ENCODE data around the gene FOXRED2. TPM values are rescaled to one million over a fixed set of nuclear protein-coding genes. Genes with fewer than 3 reads are reported as not detected.

FOXRED2 gene
- total RNA-seq, 1 experiment from 2014 or later, result 60.4 TPM

DNA sequence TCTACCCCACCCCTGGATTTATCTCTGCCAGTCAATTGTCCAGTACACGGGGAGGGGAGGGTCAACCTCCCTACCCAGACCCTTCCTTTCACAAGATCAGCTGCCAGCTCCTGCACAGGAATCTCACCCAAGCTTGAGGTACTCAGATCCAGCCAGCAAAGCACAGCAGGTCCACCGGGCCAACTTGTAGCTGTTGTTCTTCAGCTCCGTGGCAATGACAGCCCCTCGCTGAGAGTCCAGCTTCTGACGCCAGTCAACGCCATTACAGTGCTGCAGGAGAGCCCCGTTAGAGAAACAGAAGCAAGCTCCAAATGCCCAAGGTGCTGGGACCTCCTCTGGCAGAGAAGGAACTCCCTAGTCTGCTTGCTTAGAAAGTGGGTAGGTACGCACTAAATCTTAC, 5.5 kb upstream of the FOXRED2 start:
- H3K27ac ChIP-seq (ENCODE audit: low read depth, low read length, poor library complexity, severe bottlenecking), result no peak overlapping the region
- DNase-seq (ENCODE audit: low spot score), result no peak
- ChIA-PET CTCF (interaction anchor here (0.7 kb wide), 1 partner anchor 520 kb away, joined by 4 read pairs; no protein-coding TSS in a partner anchor), POLR2A (ENCODE audit: low non-redundant PET) (no interaction called here)
- intact Hi-C loops (cut with micrococcal nuclease; ENCODE audit: unreplicated experiment), result no loop called here
- TF ChIP-seq, protein P1, sequence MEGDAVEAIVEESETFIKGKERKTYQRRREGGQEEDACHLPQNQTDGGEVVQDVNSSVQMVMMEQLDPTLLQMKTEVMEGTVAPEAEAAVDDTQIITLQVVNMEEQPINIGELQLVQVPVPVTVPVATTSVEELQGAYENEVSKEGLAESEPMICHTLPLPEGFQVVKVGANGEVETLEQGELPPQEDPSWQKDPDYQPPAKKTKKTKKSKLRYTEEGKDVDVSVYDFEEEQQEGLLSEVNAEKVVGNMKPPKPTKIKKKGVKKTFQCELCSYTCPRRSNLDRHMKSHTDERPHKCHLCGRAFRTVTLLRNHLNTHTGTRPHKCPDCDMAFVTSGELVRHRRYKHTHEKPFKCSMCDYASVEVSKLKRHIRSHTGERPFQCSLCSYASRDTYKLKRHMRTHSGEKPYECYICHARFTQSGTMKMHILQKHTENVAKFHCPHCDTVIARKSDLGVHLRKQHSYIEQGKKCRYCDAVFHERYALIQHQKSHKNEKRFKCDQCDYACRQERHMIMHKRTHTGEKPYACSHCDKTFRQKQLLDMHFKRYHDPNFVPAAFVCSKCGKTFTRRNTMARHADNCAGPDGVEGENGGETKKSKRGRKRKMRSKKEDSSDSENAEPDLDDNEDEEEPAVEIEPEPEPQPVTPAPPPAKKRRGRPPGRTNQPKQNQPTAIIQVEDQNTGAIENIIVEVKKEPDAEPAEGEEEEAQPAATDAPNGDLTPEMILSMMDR (conservative IDR thresholded peaks at IDR 0.05; ENCODE audit: low read depth, low read length), result no peak
- no peak overlapping the region for H3K4me3 ChIP-seq (ENCODE audit: low read depth, low read length, poor library complexity, severe bottlenecking)
- peaks cover 3% of the 10 kb centered on the region for H3K4me1 ChIP-seq (ENCODE audit: insufficient read depth, low read length, poor library complexity, severe bottlenecking)
- H3K27me3 ChIP-seq (replicated peaks; ENCODE audit: insufficient read depth, low read depth, low read length, poor library complexity), result no peaks in the 10 kb centered on the region
- BruUV-seq (replicated peaks), result no TSS peak
- H3K36me3 ChIP-seq (ENCODE audit: insufficient read depth, low read length, poor library complexity, severe bottlenecking), result peaks cover 67% of the 10 kb centered on the region
- H3K9me3 ChIP-seq (ENCODE audit: low read depth, low read length, poor library complexity, severe bottlenecking), result no peaks in the 10 kb centered on the region

DNA sequence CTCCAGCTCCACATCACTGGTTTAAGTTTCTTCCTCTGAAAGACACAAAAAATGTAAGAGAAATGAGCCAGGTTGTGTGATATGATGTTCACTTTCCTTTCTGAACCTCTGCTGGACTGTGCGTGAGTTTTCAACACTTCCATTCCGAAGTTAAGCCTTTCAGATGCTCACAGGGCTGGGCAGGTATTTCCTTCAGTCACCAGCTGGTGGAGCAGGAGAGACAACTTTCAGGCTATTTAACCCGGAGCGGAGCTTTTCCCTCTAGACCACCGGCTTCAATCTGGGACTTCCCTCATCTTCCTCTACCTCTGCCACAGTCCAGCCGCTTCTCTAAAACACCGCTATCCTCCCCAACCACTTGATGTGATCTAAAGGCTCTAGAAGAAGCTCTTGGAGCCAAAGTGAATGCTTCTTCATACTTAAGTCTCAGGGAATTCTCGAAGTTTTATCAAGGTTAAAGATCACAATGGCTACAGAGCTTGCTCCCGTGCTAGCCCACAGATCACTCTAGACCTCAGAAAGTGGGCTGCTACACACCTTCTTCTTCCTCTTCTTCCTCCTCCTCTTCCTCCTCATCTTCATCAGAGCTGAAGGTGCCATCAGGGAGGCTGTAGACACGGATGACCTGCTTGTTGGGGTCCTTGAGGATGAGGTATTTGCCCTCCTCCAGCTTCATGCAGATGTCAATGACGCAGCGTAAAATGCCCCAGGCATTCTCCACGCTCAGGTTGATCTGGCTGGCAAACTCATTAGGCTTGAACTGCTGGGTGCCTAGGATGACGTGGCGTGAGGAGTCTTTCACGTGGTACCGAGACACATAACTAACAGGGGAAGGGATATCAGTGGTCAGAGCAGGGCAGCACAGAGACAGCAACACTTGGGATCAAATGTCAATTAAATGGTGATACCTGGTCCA, 4.4 kb upstream of the FOXRED2 start:
- intact Hi-C loops (cut with micrococcal nuclease; ENCODE audit: unreplicated experiment), result no loop called here
- ChIA-PET CTCF (interaction anchor here (0.6 to 1.5 kb wide), 6 partner anchors 14 to 521 kb away, joined by 3 to 5 read pairs (median 4); no protein-coding TSS in a partner anchor), POLR2A (ENCODE audit: low non-redundant PET) (interaction anchor here (0.6 kb wide), 2 partner anchors 20 to 1088 kb away, joined by 5 to 15 read pairs; no protein-coding TSS in a partner anchor)
- BruUV-seq (replicated peaks), result TSS peak; percentile 3
- peaks cover 11% of the 10 kb centered on the region for H3K4me1 ChIP-seq (ENCODE audit: insufficient read depth, low read length, poor library complexity, severe bottlenecking)
- TF ChIP-seq, protein P1 (conservative IDR thresholded peaks at IDR 0.05; ENCODE audit: low read depth, low read length), result peak; percentile 68
- TF ChIP-seq EZH2 (IDR thresholded peaks at IDR 0.05; ENCODE audit: borderline replicate concordance, low read depth, low read length, poor library complexity, severe bottlenecking), result no peak
- peak; percentile 75 for DNase-seq (ENCODE audit: low spot score)
- H3K4me3 ChIP-seq (ENCODE audit: low read depth, low read length, poor library complexity, severe bottlenecking), result no peak overlapping the region
- no peak overlapping the region for H3K27ac ChIP-seq (ENCODE audit: low read depth, low read length, poor library complexity, severe bottlenecking)
- H3K9me3 ChIP-seq (ENCODE audit: low read depth, low read length, poor library complexity, severe bottlenecking), result no peaks in the 10 kb centered on the region
- no peaks in the 10 kb centered on the region for H3K27me3 ChIP-seq (replicated peaks; ENCODE audit: insufficient read depth, low read depth, low read length, poor library complexity)
- peaks cover 56% of the 10 kb centered on the region for H3K36me3 ChIP-seq (ENCODE audit: insufficient read depth, low read length, poor library complexity, severe bottlenecking)

DNA sequence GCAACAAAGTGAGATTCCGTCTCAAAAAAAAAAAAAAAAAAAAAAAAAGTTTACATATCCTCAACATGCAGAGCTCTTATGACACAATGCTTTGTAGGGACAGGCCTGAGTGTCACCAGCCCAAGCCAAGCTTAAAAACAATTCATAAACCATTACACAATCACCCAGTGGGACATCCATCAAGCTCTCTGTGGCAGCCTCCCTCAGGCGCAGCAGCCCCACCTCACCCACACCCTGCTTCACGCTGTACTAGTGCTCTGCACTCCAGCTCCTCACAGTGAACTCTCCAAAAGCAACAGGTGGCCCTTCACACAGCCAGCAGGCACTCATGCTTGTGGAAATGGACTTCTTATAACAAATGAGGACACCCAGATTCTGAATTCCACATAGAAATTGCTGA, 3.5 kb upstream of the FOXRED2 start:
- intact Hi-C loops (cut with micrococcal nuclease; ENCODE audit: unreplicated experiment), result no loop called here
- no peak overlapping the region for H3K4me3 ChIP-seq (ENCODE audit: low read depth, low read length, poor library complexity, severe bottlenecking)
- H3K27ac ChIP-seq (ENCODE audit: low read depth, low read length, poor library complexity, severe bottlenecking), result no peak overlapping the region
- BruUV-seq (replicated peaks), result no TSS peak
- H3K27me3 ChIP-seq (replicated peaks; ENCODE audit: insufficient read depth, low read depth, low read length, poor library complexity), result no peaks in the 10 kb centered on the region
- no peak for TF ChIP-seq EZH2 (IDR thresholded peaks at IDR 0.05; ENCODE audit: borderline replicate concordance, low read depth, low read length, poor library complexity, severe bottlenecking)
- TF ChIP-seq, protein P1 (conservative IDR thresholded peaks at IDR 0.05; ENCODE audit: low read depth, low read length), result no peak
- H3K9me3 ChIP-seq (ENCODE audit: low read depth, low read length, poor library complexity, severe bottlenecking), result no peaks in the 10 kb centered on the region
- peaks cover 48% of the 10 kb centered on the region for H3K36me3 ChIP-seq (ENCODE audit: insufficient read depth, low read length, poor library complexity, severe bottlenecking)
- POLR2A ChIA-PET (ENCODE audit: low non-redundant PET), result interaction anchor here (0.6 kb wide), 2 partner anchors 19 to 1089 kb away, joined by 5 to 15 read pairs; no protein-coding TSS in a partner anchor
- no peak for DNase-seq (ENCODE audit: low spot score)
- CTCF ChIA-PET, result interaction anchor here (0.6 to 1.5 kb wide), 6 partner anchors 15 to 370 kb away, joined by 3 to 6 read pairs (median 4); no protein-coding TSS in a partner anchor
- H3K4me1 ChIP-seq (ENCODE audit: insufficient read depth, low read length, poor library complexity, severe bottlenecking), result peaks cover 17% of the 10 kb centered on the region
